Chondrocyte (in vitro differentiated cells): Measurements from ENCODE around the gene ASS1. TPM values are rescaled to one million over a fixed set of nuclear protein-coding genes. Genes with fewer than 3 reads are reported as not detected.

Source experiments
- DNase-seq: peaks from one replicate; pipeline ENCODE4 v3.0.0; 2021; ENCODE audit warnings: mixed read lengths, low spot score
- H3K27ac Mint-ChIP-seq: one replicate; pipeline ENCODE4 v1.8.0; 2021; ENCODE audit warnings: mild to moderate bottlenecking, moderate library complexity, mixed read lengths; ENCODE audit not compliant: unreplicated experiment
- H3K27me3 Mint-ChIP-seq: 2 replicates; pipeline ENCODE4 v1.8.0; 2021; ENCODE audit warnings: low read depth, mixed read lengths
- H3K36me3 Mint-ChIP-seq: 2 replicates; pipeline ENCODE4 v1.8.0; 2021; ENCODE audit warnings: low read depth, mixed read lengths
- H3K4me1 Mint-ChIP-seq: 2 replicates; pipeline ENCODE4 v1.8.0; 2021; ENCODE audit warnings: low read depth, mild to moderate bottlenecking, mixed read lengths
- H3K4me3 Mint-ChIP-seq: one replicate; pipeline ENCODE4 v1.8.0; 2021; ENCODE audit warnings: mild to moderate bottlenecking, moderate library complexity, mixed read lengths; ENCODE audit not compliant: unreplicated experiment
- H3K9me3 Mint-ChIP-seq: 2 replicates; pipeline ENCODE4 v1.8.0; 2021; ENCODE audit warnings: low read depth, mixed read lengths
- total RNA-seq: library from RNA; stranded (reverse); gene quantifications from 3 replicates; pipeline ENCODE4 v1.2.1, GENCODE V29; 2021
- TF ChIP-seq, protein P1 (sequence below): fragments of 200-600 bp; sonication (generic); IDR thresholded peaks from 2 replicates; pipeline ENCODE4 v1.5.0; 2021; ENCODE audit warnings: antibody characterized with exemption, mild to moderate bottlenecking, moderate library complexity

ASS1 gene
- total RNA-seq, 1 donor from 2014 or later, result 193 TPM

- no peak overlapping the region for H3K27ac Mint-ChIP-seq
- TF ChIP-seq, protein P1, sequence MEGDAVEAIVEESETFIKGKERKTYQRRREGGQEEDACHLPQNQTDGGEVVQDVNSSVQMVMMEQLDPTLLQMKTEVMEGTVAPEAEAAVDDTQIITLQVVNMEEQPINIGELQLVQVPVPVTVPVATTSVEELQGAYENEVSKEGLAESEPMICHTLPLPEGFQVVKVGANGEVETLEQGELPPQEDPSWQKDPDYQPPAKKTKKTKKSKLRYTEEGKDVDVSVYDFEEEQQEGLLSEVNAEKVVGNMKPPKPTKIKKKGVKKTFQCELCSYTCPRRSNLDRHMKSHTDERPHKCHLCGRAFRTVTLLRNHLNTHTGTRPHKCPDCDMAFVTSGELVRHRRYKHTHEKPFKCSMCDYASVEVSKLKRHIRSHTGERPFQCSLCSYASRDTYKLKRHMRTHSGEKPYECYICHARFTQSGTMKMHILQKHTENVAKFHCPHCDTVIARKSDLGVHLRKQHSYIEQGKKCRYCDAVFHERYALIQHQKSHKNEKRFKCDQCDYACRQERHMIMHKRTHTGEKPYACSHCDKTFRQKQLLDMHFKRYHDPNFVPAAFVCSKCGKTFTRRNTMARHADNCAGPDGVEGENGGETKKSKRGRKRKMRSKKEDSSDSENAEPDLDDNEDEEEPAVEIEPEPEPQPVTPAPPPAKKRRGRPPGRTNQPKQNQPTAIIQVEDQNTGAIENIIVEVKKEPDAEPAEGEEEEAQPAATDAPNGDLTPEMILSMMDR, result no peak
- no peaks in the 10 kb centered on the region for H3K36me3 Mint-ChIP-seq
- DNase-seq, result no peak
- H3K4me1 Mint-ChIP-seq, result peaks cover 15% of the 10 kb centered on the region
- no peak overlapping the region for H3K4me3 Mint-ChIP-seq
- H3K27me3 Mint-ChIP-seq, result peaks cover 7% of the 10 kb centered on the region
- no peaks in the 10 kb centered on the region for H3K9me3 Mint-ChIP-seq
Measured at GRCh38 chr9:130428086-130428665, 16.6 kb upstream of the ASS1 start.

DNA sequence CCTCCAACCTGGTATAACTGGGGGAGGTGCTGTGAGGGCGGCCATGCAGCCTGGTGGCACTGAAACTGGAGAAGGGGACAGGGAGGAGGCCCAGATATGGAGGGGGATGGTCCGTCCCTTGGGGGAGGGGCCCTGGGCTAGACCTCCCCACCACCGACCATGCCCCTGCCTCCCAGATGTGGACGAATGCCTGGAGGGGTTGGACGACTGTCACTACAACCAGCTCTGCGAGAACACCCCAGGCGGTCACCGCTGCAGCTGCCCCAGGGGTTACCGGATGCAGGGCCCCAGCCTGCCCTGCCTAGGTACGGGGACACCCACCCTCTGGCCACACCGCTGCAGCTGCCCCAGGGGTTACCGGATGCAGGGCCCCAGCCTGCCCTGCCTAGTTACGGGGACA is 15.4 kb upstream of the ASS1 start:
- Mint-ChIP-seq H3K4me3 (no peak overlapping the region), H3K36me3 (no peaks in the 10 kb centered on the region), H3K27ac (no peak overlapping the region), H3K4me1 (peaks cover 15% of the 10 kb centered on the region), H3K27me3 (peaks cover 10% of the 10 kb centered on the region), H3K9me3 (no peaks in the 10 kb centered on the region)
- TF ChIP-seq, protein P1, result no peak
- DNase-seq, result no peak

- Mint-ChIP-seq H3K4me1 (peaks cover 15% of the 10 kb centered on the region), H3K27ac (no peak overlapping the region), H3K4me3 (no peak overlapping the region), H3K36me3 (no peaks in the 10 kb centered on the region), H3K9me3 (no peaks in the 10 kb centered on the region), H3K27me3 (peaks cover 10% of the 10 kb centered on the region)
- TF ChIP-seq, protein P1, result no peak
- DNase-seq, result no peak
Measured at GRCh38 chr9:130429831-130430230, 14.9 kb upstream of the ASS1 start.

DNA sequence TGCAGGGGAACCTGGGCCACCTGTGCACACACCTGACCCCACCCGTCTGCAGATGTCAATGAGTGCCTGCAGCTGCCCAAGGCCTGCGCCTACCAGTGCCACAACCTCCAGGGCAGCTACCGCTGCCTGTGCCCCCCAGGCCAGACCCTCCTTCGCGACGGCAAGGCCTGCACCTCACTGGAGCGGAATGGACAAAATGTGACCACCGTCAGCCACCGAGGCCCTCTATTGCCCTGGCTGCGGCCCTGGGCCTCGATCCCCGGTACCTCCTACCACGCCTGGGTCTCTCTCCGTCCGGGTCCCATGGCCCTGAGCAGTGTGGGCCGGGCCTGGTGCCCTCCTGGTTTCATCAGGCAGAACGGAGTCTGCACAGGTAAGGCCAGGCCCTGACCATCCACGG is 14.5 kb upstream of the ASS1 start:
- Mint-ChIP-seq H3K9me3 (no peaks in the 10 kb centered on the region), H3K27me3 (peaks cover 10% of the 10 kb centered on the region), H3K27ac (no peak overlapping the region), H3K36me3 (no peaks in the 10 kb centered on the region), H3K4me1 (peaks cover 15% of the 10 kb centered on the region), H3K4me3 (no peak overlapping the region)
- DNase-seq, result no peak
- TF ChIP-seq, protein P1, result no peak

DNA sequence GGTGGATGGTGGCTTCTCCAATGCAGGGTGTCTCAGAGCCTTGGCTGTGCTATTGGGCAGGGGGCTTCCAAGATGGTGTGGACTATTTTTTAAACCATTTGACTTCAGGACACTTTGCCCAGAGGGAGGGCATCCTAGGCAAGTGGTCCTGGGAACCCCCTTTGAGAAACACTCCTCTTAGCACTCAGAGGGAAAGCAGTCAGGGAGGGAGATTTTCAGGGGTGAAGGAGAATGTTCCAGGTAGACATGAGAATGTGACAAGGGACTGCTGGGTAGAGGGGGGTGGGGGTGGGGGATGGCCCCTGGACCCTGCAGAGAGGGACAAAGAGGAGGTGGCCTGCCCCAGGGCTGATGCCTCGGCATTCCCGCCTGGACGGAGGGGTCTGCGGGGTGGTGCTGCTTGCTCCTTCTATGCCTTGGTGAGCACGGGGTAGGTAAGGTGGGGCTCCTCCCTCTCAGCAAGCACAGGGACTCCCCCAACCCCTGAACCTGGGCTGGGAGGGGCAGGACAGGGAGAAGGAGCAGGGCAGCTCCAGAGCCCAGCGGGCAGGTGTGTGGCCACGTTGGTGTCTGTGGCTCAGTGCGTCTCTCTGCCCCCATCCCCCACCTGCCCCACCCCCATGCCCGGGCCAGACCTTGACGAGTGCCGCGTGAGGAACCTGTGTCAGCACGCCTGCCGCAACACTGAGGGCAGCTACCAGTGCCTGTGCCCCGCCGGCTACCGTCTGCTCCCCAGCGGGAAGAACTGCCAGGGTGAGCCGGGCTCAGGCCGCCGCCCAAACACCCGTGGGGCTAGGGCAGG is 13.8 kb upstream of the ASS1 start:
- Mint-ChIP-seq H3K9me3 (no peaks in the 10 kb centered on the region), H3K4me1 (peaks cover 15% of the 10 kb centered on the region), H3K36me3 (no peaks in the 10 kb centered on the region), H3K27me3 (peaks cover 10% of the 10 kb centered on the region), H3K4me3 (no peak overlapping the region), H3K27ac (no peak overlapping the region)
- TF ChIP-seq, protein P1, result no peak
- no peak for DNase-seq
